Measurements from ENCODE around the gene KLHL1.

KLHL1 gene

GRCh38 chr13:69809152-69809551 is 299.1 kb downstream of the KLHL1 start (continued):
- TF ChIP-seq, protein P1, sequence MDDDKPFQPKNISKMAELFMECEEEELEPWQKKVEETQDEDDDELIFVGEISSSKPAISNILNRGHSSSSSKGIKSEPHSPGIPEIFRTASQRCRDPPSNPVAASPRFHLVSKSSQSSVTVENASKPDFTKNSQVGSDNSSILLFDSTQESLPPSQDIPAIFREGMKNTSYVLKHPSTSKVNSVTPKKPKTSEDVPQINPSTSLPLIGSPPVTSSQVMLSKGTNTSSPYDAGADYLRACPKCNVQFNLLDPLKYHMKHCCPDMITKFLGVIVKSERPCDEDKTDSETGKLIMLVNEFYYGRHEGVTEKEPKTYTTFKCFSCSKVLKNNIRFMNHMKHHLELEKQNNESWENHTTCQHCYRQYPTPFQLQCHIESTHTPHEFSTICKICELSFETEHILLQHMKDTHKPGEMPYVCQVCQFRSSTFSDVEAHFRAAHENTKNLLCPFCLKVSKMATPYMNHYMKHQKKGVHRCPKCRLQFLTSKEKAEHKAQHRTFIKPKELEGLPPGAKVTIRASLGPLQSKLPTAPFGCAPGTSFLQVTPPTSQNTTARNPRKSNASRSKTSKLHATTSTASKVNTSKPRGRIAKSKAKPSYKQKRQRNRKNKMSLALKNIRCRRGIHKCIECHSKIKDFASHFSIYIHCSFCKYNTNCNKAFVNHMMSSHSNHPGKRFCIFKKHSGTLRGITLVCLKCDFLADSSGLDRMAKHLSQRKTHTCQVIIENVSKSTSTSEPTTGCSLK (tag by site-specific recombination; IDR thresholded peaks at IDR 0.05): no peak
- TF ChIP-seq ZNF202 (tag by site-specific recombination; IDR thresholded peaks at IDR 0.05; ENCODE audit: borderline replicate concordance) (no peak), ZNF324 (tag by site-specific recombination; IDR thresholded peaks at IDR 0.05) (no peak), HOXD13 (CRISPR knock-in tag; IDR thresholded peaks at IDR 0.05; ENCODE audit: borderline replicate concordance) (no peak), ZNF560 (tag by site-specific recombination; IDR thresholded peaks at IDR 0.05; ENCODE audit: borderline replicate concordance) (no peak), ZBTB8A (tag by site-specific recombination; IDR thresholded peaks at IDR 0.05) (no peak), ZBTB44 (tag by site-specific recombination; IDR thresholded peaks at IDR 0.05) (no peak), ZNF26 (tag by site-specific recombination; IDR thresholded peaks at IDR 0.05) (no peak)

- Histone ChIP-seq H3K9me3 (ENCODE audit: control insufficient read depth, insufficient read depth, low read depth, low read length) (no peaks in the 10 kb centered on the region), H3K36me3 (ENCODE audit: control insufficient read depth in 2 of 2, insufficient read depth in 1 of 2, low read length in 2 of 2) (no peaks in the 10 kb centered on the region), H3K27ac (ENCODE audit: extremely low read depth, low read depth, low read length) (no peak overlapping the region), H3K4me3 (ENCODE audit: low read depth, low read length) (no peak overlapping the region), H3K4me1 (ENCODE audit: control insufficient read depth, insufficient read depth, low read length) (no peaks in the 10 kb centered on the region)
- POLR2A ChIA-PET: no interaction called here
- TF ChIP-seq ZFP69B (tag by site-specific recombination; IDR thresholded peaks at IDR 0.05) (no peak), ZNF37A (tag by site-specific recombination; IDR thresholded peaks at IDR 0.05) (no peak), ZNF354C (tag by site-specific recombination; IDR thresholded peaks at IDR 0.05; ENCODE audit: borderline replicate concordance, low read depth) (no peak), ATF2 (tag by site-specific recombination; IDR thresholded peaks at IDR 0.05; ENCODE audit: low read depth) (no peak), YY2 (tag by site-specific recombination; IDR thresholded peaks at IDR 0.05) (no peak), REST (tag by site-specific recombination; IDR thresholded peaks at IDR 0.05) (no peak)
- CTCF ChIA-PET: no interaction called here
Measured at GRCh38 chr13:69796256-69796655, 312.0 kb downstream of the KLHL1 start.

Data from HEK293 (cell line).